Ishikawa (cell line): ENCODE data around the gene MBNL1.

Source experiments
- CEBPB ChIP-seq: IDR thresholded peaks from 2 replicates; pipeline ENCODE4 v1.6.1; 2012
- CREB1 ChIP-seq: IDR thresholded peaks from 2 replicates; pipeline ENCODE4 v1.6.1; 2012; ENCODE audit warnings: low read depth
- EGR1 ChIP-seq: IDR thresholded peaks from 2 replicates; pipeline ENCODE4 v1.6.1; 2012
- EP300 ChIP-seq: IDR thresholded peaks from 2 replicates; pipeline ENCODE4 v1.6.1; 2012; ENCODE audit warnings: borderline replicate concordance
- FOXM1 ChIP-seq: IDR thresholded peaks from 2 replicates; pipeline ENCODE4 v1.6.1; 2012; ENCODE audit warnings: low read depth, borderline replicate concordance
- NFIC ChIP-seq: IDR thresholded peaks from 2 replicates; pipeline ENCODE4 v1.6.1; 2012
- RAD21 ChIP-seq: IDR thresholded peaks from 2 replicates; pipeline ENCODE4 v1.6.1; 2012; ENCODE audit warnings: low read depth
- TAF1 ChIP-seq: IDR thresholded peaks from 2 replicates; pipeline ENCODE4 v1.6.1; 2012; ENCODE audit warnings: low read depth, mild to moderate bottlenecking
- TCF12 ChIP-seq: IDR thresholded peaks from 2 replicates; pipeline ENCODE4 v1.6.1; 2012; ENCODE audit warnings: low read depth
- TEAD4 ChIP-seq: IDR thresholded peaks from 2 replicates; pipeline ENCODE4 v1.6.1; 2012
- YY1 ChIP-seq: IDR thresholded peaks from 2 replicates; pipeline ENCODE4 v1.6.1; 2012; ENCODE audit warnings: low read depth
- ZBTB7A ChIP-seq: IDR thresholded peaks from 2 replicates; pipeline ENCODE4 v1.6.1; 2012; ENCODE audit warnings: low read depth
- TF ChIP-seq, protein P1 (sequence below): IDR thresholded peaks from 2 replicates; pipeline ENCODE4 v1.6.1; 2012
- TF ChIP-seq, protein P2 (sequence below): IDR thresholded peaks from 2 replicates; pipeline ENCODE4 v1.6.1; 2012
- TF ChIP-seq, protein P3 (sequence below): IDR thresholded peaks from 2 replicates; pipeline ENCODE4 v1.6.1; 2012; ENCODE audit warnings: low read depth, mild to moderate bottlenecking

The MBNL1 gene

DNA sequence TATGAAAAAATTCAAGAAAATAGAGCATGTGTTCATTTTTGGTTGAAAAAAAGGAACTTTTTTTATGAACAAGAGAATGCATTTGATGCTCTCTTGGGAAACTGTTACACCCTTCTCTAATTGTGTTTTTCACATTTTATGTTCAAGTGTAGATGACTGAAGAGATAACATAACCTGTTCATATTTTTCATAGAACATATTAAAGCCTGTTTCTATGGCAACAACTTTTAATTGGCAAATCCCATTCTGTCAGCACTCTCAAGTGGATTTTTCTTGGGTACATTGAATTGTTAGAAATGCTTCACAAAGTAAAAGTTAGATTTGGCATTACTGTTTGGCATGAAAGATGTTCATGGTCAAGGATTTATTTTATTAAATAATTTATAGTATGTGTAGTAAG, 117.5 kb downstream of the MBNL1 start:
- TF ChIP-seq EGR1 = no peak
- no peak for TF ChIP-seq ZBTB7A
- no peak for TF ChIP-seq CREB1
- TF ChIP-seq NFIC = no peak
- no peak for TF ChIP-seq YY1
- no peak for TF ChIP-seq TCF12
- TF ChIP-seq TAF1 = no peak
- TF ChIP-seq, protein P1, sequence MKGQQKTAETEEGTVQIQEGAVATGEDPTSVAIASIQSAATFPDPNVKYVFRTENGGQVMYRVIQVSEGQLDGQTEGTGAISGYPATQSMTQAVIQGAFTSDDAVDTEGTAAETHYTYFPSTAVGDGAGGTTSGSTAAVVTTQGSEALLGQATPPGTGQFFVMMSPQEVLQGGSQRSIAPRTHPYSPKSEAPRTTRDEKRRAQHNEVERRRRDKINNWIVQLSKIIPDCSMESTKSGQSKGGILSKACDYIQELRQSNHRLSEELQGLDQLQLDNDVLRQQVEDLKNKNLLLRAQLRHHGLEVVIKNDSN = no peak

DNA sequence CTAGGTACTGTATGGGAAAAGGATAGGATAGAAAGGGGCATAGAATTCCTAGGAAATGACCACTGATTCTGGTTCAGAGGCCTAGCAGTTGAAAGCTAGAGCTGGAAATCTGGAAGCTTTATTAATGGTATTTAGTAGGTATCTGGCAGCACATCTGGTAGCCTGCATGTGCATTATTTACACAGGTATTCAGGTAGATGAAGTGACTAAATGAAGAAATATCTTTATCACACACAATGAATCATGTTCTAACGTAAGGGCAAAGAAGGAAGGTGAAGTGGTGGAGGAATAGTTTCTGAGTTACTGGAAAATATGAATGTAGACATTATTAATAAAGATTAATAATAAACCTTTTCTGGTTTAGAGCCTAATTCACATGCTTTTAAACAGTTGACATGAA, 119.9 kb downstream of the MBNL1 start:
- TF ChIP-seq, protein P1 = no peak
- TF ChIP-seq NFIC = no peak
- no peak for TF ChIP-seq TEAD4
- no peak for TF ChIP-seq TCF12
- no peak for TF ChIP-seq FOXM1
- TF ChIP-seq EP300 = no peak
- no peak for TF ChIP-seq TAF1
- TF ChIP-seq, protein P2, sequence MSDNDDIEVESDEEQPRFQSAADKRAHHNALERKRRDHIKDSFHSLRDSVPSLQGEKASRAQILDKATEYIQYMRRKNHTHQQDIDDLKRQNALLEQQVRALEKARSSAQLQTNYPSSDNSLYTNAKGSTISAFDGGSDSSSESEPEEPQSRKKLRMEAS = no peak
- no peak for TF ChIP-seq CEBPB

DNA sequence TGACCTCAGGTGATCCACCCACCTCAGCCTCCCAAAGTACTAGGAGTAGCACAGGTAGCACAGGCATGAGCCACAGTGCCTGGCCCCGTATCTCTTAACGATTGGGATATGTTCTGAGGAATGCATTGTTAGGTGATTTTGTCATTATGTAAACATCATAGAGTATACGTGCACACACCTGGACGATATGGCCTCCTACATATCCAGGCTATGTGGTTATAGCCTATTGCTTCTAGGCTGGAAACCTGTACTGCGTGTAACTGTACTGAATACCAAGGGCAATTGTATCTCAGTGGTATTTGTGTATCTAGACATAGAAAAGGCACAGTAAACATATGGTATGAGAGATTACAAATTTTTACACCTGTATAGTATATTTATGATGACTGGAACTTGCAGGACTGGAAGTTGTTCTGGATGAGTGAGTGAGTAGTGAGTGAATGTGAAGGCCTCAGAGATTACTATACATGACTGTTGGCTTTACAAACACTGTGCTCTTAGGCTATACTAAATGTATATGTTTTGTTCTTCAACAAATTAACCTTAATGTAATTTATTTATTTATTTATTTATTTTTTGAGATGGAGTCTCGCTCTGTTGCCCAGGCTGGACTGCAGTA, 120.7 kb downstream of the MBNL1 start:
- TF ChIP-seq, protein P3, sequence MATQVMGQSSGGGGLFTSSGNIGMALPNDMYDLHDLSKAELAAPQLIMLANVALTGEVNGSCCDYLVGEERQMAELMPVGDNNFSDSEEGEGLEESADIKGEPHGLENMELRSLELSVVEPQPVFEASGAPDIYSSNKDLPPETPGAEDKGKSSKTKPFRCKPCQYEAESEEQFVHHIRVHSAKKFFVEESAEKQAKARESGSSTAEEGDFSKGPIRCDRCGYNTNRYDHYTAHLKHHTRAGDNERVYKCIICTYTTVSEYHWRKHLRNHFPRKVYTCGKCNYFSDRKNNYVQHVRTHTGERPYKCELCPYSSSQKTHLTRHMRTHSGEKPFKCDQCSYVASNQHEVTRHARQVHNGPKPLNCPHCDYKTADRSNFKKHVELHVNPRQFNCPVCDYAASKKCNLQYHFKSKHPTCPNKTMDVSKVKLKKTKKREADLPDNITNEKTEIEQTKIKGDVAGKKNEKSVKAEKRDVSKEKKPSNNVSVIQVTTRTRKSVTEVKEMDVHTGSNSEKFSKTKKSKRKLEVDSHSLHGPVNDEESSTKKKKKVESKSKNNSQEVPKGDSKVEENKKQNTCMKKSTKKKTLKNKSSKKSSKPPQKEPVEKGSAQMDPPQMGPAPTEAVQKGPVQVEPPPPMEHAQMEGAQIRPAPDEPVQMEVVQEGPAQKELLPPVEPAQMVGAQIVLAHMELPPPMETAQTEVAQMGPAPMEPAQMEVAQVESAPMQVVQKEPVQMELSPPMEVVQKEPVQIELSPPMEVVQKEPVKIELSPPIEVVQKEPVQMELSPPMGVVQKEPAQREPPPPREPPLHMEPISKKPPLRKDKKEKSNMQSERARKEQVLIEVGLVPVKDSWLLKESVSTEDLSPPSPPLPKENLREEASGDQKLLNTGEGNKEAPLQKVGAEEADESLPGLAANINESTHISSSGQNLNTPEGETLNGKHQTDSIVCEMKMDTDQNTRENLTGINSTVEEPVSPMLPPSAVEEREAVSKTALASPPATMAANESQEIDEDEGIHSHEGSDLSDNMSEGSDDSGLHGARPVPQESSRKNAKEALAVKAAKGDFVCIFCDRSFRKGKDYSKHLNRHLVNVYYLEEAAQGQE = no peak
- TF ChIP-seq RAD21 (no peak), EGR1 (no peak), YY1 (no peak), CREB1 (no peak), FOXM1 (no peak), TCF12 (no peak), CEBPB (no peak), EP300 (no peak), ZBTB7A (no peak), TAF1 (no peak), NFIC (no peak)
- TF ChIP-seq, protein P2 = no peak

DNA sequence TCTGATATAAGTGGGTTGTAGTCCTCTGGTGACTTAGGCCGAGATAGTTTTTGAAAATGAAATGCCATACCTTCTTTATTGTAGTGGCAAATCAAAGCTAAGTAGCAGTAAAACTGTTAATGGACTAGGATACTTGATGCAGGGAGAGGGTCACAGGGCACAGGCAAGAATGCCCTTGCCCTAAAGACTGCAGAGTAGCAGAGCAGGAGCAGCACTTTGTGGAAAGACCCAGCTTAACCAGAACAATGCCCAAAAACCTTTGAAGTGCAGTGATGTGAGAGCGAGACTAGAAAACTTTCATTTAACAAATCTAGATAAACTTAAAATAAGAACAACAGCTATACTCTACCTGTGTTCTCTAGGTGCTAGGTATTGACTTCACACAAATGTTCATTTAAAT, 121.9 kb downstream of the MBNL1 start:
- TF ChIP-seq YY1 (no peak), ZBTB7A (no peak), TAF1 (no peak), TEAD4 (no peak), CREB1 (no peak), CEBPB (no peak), NFIC (no peak), TCF12 (no peak), RAD21 (no peak), FOXM1 (no peak), EGR1 (no peak), EP300 (no peak)
- TF ChIP-seq, protein P3 = no peak
- TF ChIP-seq, protein P2 = no peak
- TF ChIP-seq, protein P1 = no peak

DNA sequence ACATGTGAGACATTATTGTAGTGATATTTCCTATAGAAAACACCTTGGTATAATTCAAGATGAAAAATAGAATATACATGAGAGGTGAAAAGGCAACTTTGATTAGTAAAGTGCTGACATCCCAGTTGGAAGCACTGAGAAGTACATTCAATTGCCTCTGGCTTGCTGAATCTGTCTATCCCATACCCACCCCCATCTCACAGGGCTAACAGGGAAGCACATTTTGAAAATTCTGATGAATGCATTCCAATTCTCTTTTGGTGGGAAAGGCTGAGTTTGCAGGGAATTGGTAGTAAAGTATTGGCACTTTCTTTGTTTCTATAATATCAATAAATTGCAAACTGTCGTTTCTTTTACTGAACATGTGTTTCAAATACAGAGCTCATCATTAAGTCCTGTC, 122.9 kb downstream of the MBNL1 start:
- TF ChIP-seq, protein P2 = no peak
- TF ChIP-seq RAD21 (no peak), CREB1 (no peak), CEBPB (no peak), NFIC (no peak), YY1 (no peak), EP300 (no peak), TEAD4 (no peak), ZBTB7A (no peak)
- TF ChIP-seq, protein P3 = no peak
